Neutrophil (primary cell): ENCODE measurements around the gene THRSP.
"Not testable (repeated sequence)": the region's sequence is repeated elsewhere in the genome, so short reads cannot be mapped to it uniquely, and the experiment has no call there.

Experiments
- H3K27ac ChIP-seq: fragments of 200-600 bp; sonication (generic); 2 replicates; pipeline ENCODE4 v1.5.1; 2016; ENCODE audit warnings: mild to moderate bottlenecking, moderate library complexity
- H3K27me3 ChIP-seq: fragments of 200-600 bp; sonication (generic); 2 replicates; pipeline ENCODE4 v1.6.0; 2016; ENCODE audit warnings: mild to moderate bottlenecking
- H3K36me3 ChIP-seq: fragments of 200-600 bp; sonication (generic); 2 replicates; pipeline ENCODE4 v1.5.1; 2017
- H3K4me1 ChIP-seq, 2 experiments: fragments of 200-600 bp in 1 of 2; sonication (generic) in 1 of 2; 1 replicate in 1 of 2; 2 replicates in 1 of 2; pipeline versions ENCODE4 v1.5.1 to v1.6.1; 2013 to 2016; ENCODE audit warnings: low read depth in 1 of 2, low read length in 1 of 2, mild to moderate bottlenecking in 1 of 2, moderate library complexity in 1 of 2; ENCODE audit not compliant: control insufficient read depth in 1 of 2, insufficient read depth in 1 of 2
- H3K4me3 ChIP-seq, 2 experiments: fragments of 200-600 bp in 1 of 2; sonication (generic) in 1 of 2; 1 replicate in 1 of 2; 2 replicates in 1 of 2; pipeline ENCODE4 v1.5.1; 2013 to 2016; ENCODE audit warnings: low read depth in 1 of 2, low read length in 1 of 2, mild to moderate bottlenecking in 1 of 2, moderate library complexity in 1 of 2
- H3K9me3 ChIP-seq: fragments of 200-600 bp; sonication (generic); 2 replicates; pipeline ENCODE4 v1.5.1; 2016
- CTCF ChIP-seq: fragments of 200-600 bp; sonication (generic); IDR thresholded peaks from 2 replicates; pipeline ENCODE4 v1.5.1; 2016; ENCODE audit warnings: antibody characterized with exemption

THRSP gene

GRCh38 chr11:78022397-78023396 lies 41.0 kb upstream of the THRSP start, which contains the start of gene KCTD14:
Gene KCTD14 (minus strand): TSS chr11:78023276. CDS start chr11:78023249, 27 bp downstream.
- H3K27ac ChIP-seq = no peak within 1 kb of the TSS
- TF ChIP-seq CTCF = no peak

GRCh38 chr11:78023426-78023825 lies 40.2 kb upstream of the THRSP start:
- Histone ChIP-seq H3K4me3 (no peak overlapping the region), H3K27ac (no peak overlapping the region), H3K4me1 (no peaks in the 10 kb centered on the region), H3K9me3 (no peaks in the 10 kb centered on the region), H3K27me3 (peaks cover 29% of the 10 kb centered on the region), H3K36me3 (no peaks in the 10 kb centered on the region)
- TF ChIP-seq CTCF = no peak

More at GRCh38 chr11:78022397-78023396, 41.0 kb upstream of the THRSP start, which contains the start of gene KCTD14:
- Histone ChIP-seq H3K27me3 (peaks cover 29% of the 10 kb centered on the region), H3K4me3 (no peak within 1 kb of the TSS), H3K36me3 (no peaks in the 10 kb centered on the region), H3K9me3 (no peaks in the 10 kb centered on the region), H3K4me1 (no peaks in the 10 kb centered on the region)

- no peak overlapping the region for H3K27ac ChIP-seq
- H3K4me1 ChIP-seq = no peaks in the 10 kb centered on the region
- H3K9me3 ChIP-seq = no peaks in the 10 kb centered on the region
- TF ChIP-seq CTCF = no peak
- H3K36me3 ChIP-seq = no peaks in the 10 kb centered on the region
- peaks cover 29% of the 10 kb centered on the region for H3K27me3 ChIP-seq
- no peak overlapping the region for H3K4me3 ChIP-seq
Observed at GRCh38 chr11:78025378-78025777, 38.3 kb upstream of the THRSP start.

- no peaks in the 10 kb centered on the region for H3K4me1 ChIP-seq
- H3K27me3 ChIP-seq = peaks cover 16% of the 10 kb centered on the region
- no peaks in the 10 kb centered on the region for H3K9me3 ChIP-seq
- H3K36me3 ChIP-seq = no peaks in the 10 kb centered on the region
- no peak overlapping the region for H3K27ac ChIP-seq
- no peak overlapping the region for H3K4me3 ChIP-seq
- TF ChIP-seq CTCF = no peak
Observed at GRCh38 chr11:78027759-78028158, 35.9 kb upstream of the THRSP start.

GRCh38 chr11:78028423-78028822 lies 35.2 kb upstream of the THRSP start:
- H3K4me3 ChIP-seq, H3K4me1 ChIP-seq, H3K36me3 ChIP-seq, H3K9me3 ChIP-seq, H3K27me3 ChIP-seq, H3K27ac ChIP-seq: not testable (repeated sequence)
